NT2/D1 (cell line): Measurements from ENCODE around the gene UBTD2.

ENCODE experiments used
- SUZ12 ChIP-seq: IDR thresholded peaks from 2 replicates; pipeline ENCODE4 v1.6.1; 2011; ENCODE audit not compliant: insufficient read length, insufficient read depth; ENCODE audit errors: extremely low read depth
- ZNF274 ChIP-seq: IDR thresholded peaks from 2 replicates; pipeline ENCODE4 v1.6.1; 2011; ENCODE audit warnings: mild to moderate bottlenecking, low read depth, low read length

DNA sequence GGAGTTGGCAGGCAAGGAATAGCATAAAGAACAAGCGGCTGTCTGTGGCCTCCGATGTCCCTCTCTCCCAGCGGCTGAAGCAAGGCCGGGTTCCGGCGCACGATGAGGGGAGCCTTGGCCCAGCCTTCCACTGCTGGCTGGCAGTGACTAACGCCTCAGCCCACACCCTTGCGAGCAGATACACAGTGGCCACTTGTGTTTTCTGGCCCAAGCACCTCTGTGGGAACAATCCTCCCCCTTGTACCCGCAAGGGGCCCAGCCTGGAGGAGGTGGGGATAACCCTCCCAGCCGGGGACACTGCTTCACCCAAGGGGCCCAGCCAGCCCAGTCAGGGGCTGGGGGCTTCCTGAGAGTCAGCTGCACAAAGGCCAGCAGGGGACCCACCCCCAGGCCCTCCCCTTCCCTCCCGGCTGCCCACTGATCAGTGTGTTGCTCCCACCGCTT is 118.8 kb downstream of the UBTD2 start:
- TF ChIP-seq SUZ12 (no peak), ZNF274 (no peak)
